C4-2B (cell line): ENCODE data around the gene PLCG2.

ENCODE experiments used
- CTCF ChIP-seq: fragments of 450-650 bp; conservative IDR thresholded peaks from 2 replicates; pipeline ENCODE4 v1.5.1; 2017; ENCODE audit warnings: mild to moderate bottlenecking
- ZFX ChIP-seq: fragments of 450-650 bp; IDR thresholded peaks from 2 replicates; pipeline ENCODE4 v1.6.1; 2017

GRCh38 chr16:81785138-81785924, 6.2 kb downstream of the PLCG2 start:
- TF ChIP-seq CTCF (no peak), ZFX (no peak)
